ENCODE measurements around the gene SLC25A34. TPM values are rescaled to one million over a fixed set of nuclear protein-coding genes. Genes with fewer than 3 reads are reported as not detected.

The SLC25A34 gene
- total and polyA plus RNA-seq, 2 of the 13 experiments (the other 11 are each of a cell fraction or from before 2014, with no cell fraction given): 0.13 to 0.18 TPM

- Histone ChIP-seq H3K9ac (ENCODE audit: insufficient read depth, low read depth, low read length) (no peak overlapping the region), H3K27me3 (ENCODE audit: control insufficient read depth in 1 of 2, insufficient read depth in 2 of 2, low read length in 2 of 2) (no peaks in the 10 kb centered on the region), H3K36me3 (replicated peaks in 1 of 2; ENCODE audit: control insufficient read depth in 1 of 2, insufficient read depth in 2 of 2, low read length in 2 of 2) (peaks cover 4 to 21% of the 10 kb centered on the region in 2 experiments; a peak in 3 of 5 replicates), H2AFZ (ENCODE audit: low read length) (no peak overlapping the region), H3K9me3 (ENCODE audit: low read length) (no peaks in the 10 kb centered on the region), H3K4me1 (ENCODE audit: insufficient read depth, low read length) (no peaks in the 10 kb centered on the region), H3K79me2 (ENCODE audit: insufficient read depth, low read length) (peaks cover 7% of the 10 kb centered on the region), H3K4me3 (replicated peaks in 1 of 3; ENCODE audit: insufficient read depth in 1 of 3, low read depth in 2 of 3, low read length in 3 of 3) (no peak overlapping the region), H4K20me1 (ENCODE audit: insufficient read depth, low read length) (0 out of 2 replicates have a peak, but pooled peaks cover 4% of the 10 kb centered on the region), H3K27ac (ENCODE audit: extremely low read length, insufficient read depth, low read length) (no peak overlapping the region), H3K4me2 (ENCODE audit: low read depth, low read length) (no peak overlapping the region)
- in situ Hi-C loops (cut with HindIII; ENCODE audit: extremely low pct_ligation_motif_present, low pct_unique_long_range_greater_than_20kb): no loop called here
- whole genome bisulfite sequencing (ENCODE audit: low lambda C conversion rate): 89% methylated on average over 7 of the region's 7 CpGs
- CTCF ChIA-PET (ENCODE audit: low intra/inter-chr PET ratio, low total read pairs): no interaction called here
- POLR2A ChIA-PET: no interaction called here
- ATAC-seq: no peak
- no peak for DNase-seq (ENCODE audit: low spot score)
- no TSS peak for BruUV-seq (replicated peaks)
- no peak for FAIRE-seq
- intact Hi-C loops (cut with micrococcal nuclease; ENCODE audit: unreplicated experiment): no loop called here
- TF ChIP-seq, protein P1, sequence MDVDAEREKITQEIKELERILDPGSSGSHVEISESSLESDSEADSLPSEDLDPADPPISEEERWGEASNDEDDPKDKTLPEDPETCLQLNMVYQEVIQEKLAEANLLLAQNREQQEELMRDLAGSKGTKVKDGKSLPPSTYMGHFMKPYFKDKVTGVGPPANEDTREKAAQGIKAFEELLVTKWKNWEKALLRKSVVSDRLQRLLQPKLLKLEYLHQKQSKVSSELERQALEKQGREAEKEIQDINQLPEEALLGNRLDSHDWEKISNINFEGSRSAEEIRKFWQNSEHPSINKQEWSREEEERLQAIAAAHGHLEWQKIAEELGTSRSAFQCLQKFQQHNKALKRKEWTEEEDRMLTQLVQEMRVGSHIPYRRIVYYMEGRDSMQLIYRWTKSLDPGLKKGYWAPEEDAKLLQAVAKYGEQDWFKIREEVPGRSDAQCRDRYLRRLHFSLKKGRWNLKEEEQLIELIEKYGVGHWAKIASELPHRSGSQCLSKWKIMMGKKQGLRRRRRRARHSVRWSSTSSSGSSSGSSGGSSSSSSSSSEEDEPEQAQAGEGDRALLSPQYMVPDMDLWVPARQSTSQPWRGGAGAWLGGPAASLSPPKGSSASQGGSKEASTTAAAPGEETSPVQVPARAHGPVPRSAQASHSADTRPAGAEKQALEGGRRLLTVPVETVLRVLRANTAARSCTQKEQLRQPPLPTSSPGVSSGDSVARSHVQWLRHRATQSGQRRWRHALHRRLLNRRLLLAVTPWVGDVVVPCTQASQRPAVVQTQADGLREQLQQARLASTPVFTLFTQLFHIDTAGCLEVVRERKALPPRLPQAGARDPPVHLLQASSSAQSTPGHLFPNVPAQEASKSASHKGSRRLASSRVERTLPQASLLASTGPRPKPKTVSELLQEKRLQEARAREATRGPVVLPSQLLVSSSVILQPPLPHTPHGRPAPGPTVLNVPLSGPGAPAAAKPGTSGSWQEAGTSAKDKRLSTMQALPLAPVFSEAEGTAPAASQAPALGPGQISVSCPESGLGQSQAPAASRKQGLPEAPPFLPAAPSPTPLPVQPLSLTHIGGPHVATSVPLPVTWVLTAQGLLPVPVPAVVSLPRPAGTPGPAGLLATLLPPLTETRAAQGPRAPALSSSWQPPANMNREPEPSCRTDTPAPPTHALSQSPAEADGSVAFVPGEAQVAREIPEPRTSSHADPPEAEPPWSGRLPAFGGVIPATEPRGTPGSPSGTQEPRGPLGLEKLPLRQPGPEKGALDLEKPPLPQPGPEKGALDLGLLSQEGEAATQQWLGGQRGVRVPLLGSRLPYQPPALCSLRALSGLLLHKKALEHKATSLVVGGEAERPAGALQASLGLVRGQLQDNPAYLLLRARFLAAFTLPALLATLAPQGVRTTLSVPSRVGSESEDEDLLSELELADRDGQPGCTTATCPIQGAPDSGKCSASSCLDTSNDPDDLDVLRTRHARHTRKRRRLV (CRISPR knock-in tag; IDR thresholded peaks at IDR 0.05): no peak
- TF ChIP-seq GZF1 (CRISPR knock-in tag; IDR thresholded peaks at IDR 0.05): no peak
- TF ChIP-seq SIX4 (CRISPR knock-in tag; IDR thresholded peaks at IDR 0.05): no peak
- no peak for TF ChIP-seq ZNF367 (CRISPR knock-in tag; IDR thresholded peaks at IDR 0.05; ENCODE audit: borderline replicate concordance)
- TF ChIP-seq ZNF263 (CRISPR knock-in tag; IDR thresholded peaks at IDR 0.05): no peak
- no peak for TF ChIP-seq NR2C2 (CRISPR knock-in tag; IDR thresholded peaks at IDR 0.05; ENCODE audit: borderline replicate concordance)
- TF ChIP-seq CEBPB (IDR thresholded peaks at IDR 0.05; ENCODE audit: borderline replicate concordance, low read depth, low read length): no peak
- no peak for TF ChIP-seq ZNF274 (CRISPR knock-in tag; IDR thresholded peaks at IDR 0.05)
- no peak for TF ChIP-seq SRSF4 (IDR thresholded peaks at IDR 0.05; ENCODE audit: low read depth, low read length, poor library complexity, severe bottlenecking)
- TF ChIP-seq ZBTB8A (CRISPR knock-in tag; IDR thresholded peaks at IDR 0.05; ENCODE audit: borderline replicate concordance, low read depth): no peak
- no peak for TF ChIP-seq CREM (IDR thresholded peaks at IDR 0.05)
- no peak for TF ChIP-seq CREM (CRISPR knock-in tag; IDR thresholded peaks at IDR 0.05)
- TF ChIP-seq TERF1 (CRISPR knock-in tag; IDR thresholded peaks at IDR 0.05): no peak
- TF ChIP-seq DDIT3 (CRISPR knock-in tag; IDR thresholded peaks at IDR 0.05): no peak
- TF ChIP-seq ZNF7 (CRISPR knock-in tag; IDR thresholded peaks at IDR 0.05): no peak
- TF ChIP-seq PRMT3 (CRISPR knock-in tag; IDR thresholded peaks at IDR 0.05; ENCODE audit: borderline replicate concordance, low read depth): no peak
- TF ChIP-seq, protein P2, sequence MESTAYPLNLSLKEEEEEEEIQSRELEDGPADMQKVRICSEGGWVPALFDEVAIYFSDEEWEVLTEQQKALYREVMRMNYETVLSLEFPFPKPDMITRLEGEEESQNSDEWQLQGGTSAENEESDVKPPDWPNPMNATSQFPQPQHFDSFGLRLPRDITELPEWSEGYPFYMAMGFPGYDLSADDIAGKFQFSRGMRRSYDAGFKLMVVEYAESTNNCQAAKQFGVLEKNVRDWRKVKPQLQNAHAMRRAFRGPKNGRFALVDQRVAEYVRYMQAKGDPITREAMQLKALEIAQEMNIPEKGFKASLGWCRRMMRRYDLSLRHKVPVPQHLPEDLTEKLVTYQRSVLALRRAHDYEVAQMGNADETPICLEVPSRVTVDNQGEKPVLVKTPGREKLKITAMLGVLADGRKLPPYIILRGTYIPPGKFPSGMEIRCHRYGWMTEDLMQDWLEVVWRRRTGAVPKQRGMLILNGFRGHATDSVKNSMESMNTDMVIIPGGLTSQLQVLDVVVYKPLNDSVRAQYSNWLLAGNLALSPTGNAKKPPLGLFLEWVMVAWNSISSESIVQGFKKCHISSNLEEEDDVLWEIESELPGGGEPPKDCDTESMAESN (CRISPR knock-in tag; conservative IDR thresholded peaks at IDR 0.05): no peak
- no peak for TF ChIP-seq MAFK (conservative IDR thresholded peaks at IDR 0.05 in 1 of 2, IDR thresholded peaks at IDR 0.05 in 1 of 2; ENCODE audit: low read length in 2 of 2)
Measured at GRCh38 chr1:15706751-15707150, 29.3 kb upstream of the SLC25A34 start.
